T-cell (primary cell): ENCODE measurements around the gene ACAP3. TPM values are rescaled to one million over a fixed set of nuclear protein-coding genes. Genes with fewer than 3 reads are reported as not detected.
A peak's percentile ranks its signal among the peaks of the same experiment; 100 is the strongest.

ENCODE experiments used
- ATAC-seq, 4 experiments: fragments of 200-7000 bp in 3 of 4; fragments of 150-1000 bp in 1 of 4; cut with Tn5 transposase; replicated peaks in 1 of 4; 1 replicate in 3 of 4; 2 replicates in 1 of 4; pipeline ENCODE4 v1.10.0; 2021; ENCODE audit warnings: moderate library complexity in 3 of 4, mild to moderate bottlenecking in 2 of 4, moderate number of reproducible peaks in 1 of 4
- CTCF ChIA-PET, 2 donors: fragments of 300-600 bp; sonication (Branson Sonifier 250); formaldehyde crosslinking; loops; one replicate each; lab custom pipeline; 2022; ENCODE audit warnings: antibody characterized with exemption in 2 of 2; lab: Charles Lee
- POLR2A ChIA-PET, 2 donors: fragments of 300-600 bp; sonication (Branson Sonifier 250); formaldehyde crosslinking; loops; one replicate each; lab custom pipeline; 2022; ENCODE audit warnings: antibody characterized with exemption in 2 of 2; lab: Charles Lee
- DNase-seq, 35 experiments: peaks; one replicate each; pipeline versions ENCODE4 v3.0.0 to v3.0.0-alpha.2; 2013 to 2023
- H3K27ac ChIP-seq: one replicate; pipeline ENCODE4 v1.5.1; 2013; ENCODE audit warnings: low read length
- H3K27me3 ChIP-seq, 2 experiments: replicated peaks in 1 of 2; 1 replicate in 1 of 2; 2 replicates in 1 of 2; pipeline versions ENCODE4 v1.6.1 to v1.7.0; 2013; ENCODE audit warnings: low read length in 1 of 2, mixed read lengths in 1 of 2; ENCODE audit not compliant: control insufficient read depth in 2 of 2, insufficient read depth in 2 of 2; ENCODE audit errors: extremely low read depth in 1 of 2
- H3K36me3 ChIP-seq, 2 donors: 1 replicate in 1 of 2; 2 replicates in 1 of 2; pipeline versions ENCODE4 v1.6.1 to v1.7.0; 2013; ENCODE audit warnings: low read length in 1 of 2; ENCODE audit not compliant: control insufficient read depth in 2 of 2, insufficient read depth in 1 of 2; ENCODE audit errors: extremely low read depth in 1 of 2
- H3K4me1 ChIP-seq, 2 experiments: 1 replicate in 1 of 2; 2 replicates in 1 of 2; pipeline versions ENCODE4 v1.6.1 to v1.7.0; 2013; ENCODE audit warnings: low read length in 2 of 2, mixed read lengths in 1 of 2; ENCODE audit not compliant: insufficient read depth in 2 of 2, control insufficient read depth in 1 of 2; ENCODE audit errors: extremely low read depth in 1 of 2
- H3K4me3 ChIP-seq, 2 donors: 1 replicate in 1 of 2; 2 replicates in 1 of 2; pipeline versions ENCODE4 v1.5.1 to v1.7.0; 2013; ENCODE audit warnings: mild to moderate bottlenecking in 2 of 2, low read length in 1 of 2, moderate library complexity in 1 of 2; ENCODE audit not compliant: control insufficient read depth in 1 of 2; ENCODE audit errors: extremely low read depth in 1 of 2
- H3K9me3 ChIP-seq: 2 replicates; pipeline ENCODE4 v1.7.0; 2013
- H3K27ac Mint-ChIP-seq, 2 donors: one replicate each; pipeline ENCODE4 v1.8.0; 2020 to 2021; ENCODE audit warnings: mild to moderate bottlenecking in 2 of 2, mixed read lengths in 2 of 2
- H3K27me3 Mint-ChIP-seq, 2 donors: one replicate each; pipeline ENCODE4 v1.8.0; 2021 to 2022; ENCODE audit warnings: mixed read lengths in 2 of 2
- H3K36me3 Mint-ChIP-seq: one replicate; pipeline ENCODE4 v1.8.0; 2021; ENCODE audit warnings: mixed read lengths
- H3K4me1 Mint-ChIP-seq, 3 donors: one replicate each; pipeline ENCODE4 v1.8.0; 2020 to 2022; ENCODE audit warnings: mixed read lengths in 3 of 3, mild to moderate bottlenecking in 1 of 3
- H3K4me3 Mint-ChIP-seq, 3 donors: one replicate each; pipeline ENCODE4 v1.8.0; 2020 to 2022; ENCODE audit warnings: mild to moderate bottlenecking in 3 of 3, mixed read lengths in 3 of 3, moderate library complexity in 3 of 3
- H3K9me3 Mint-ChIP-seq, 3 donors: one replicate each; pipeline ENCODE4 v1.8.0; 2020 to 2022; ENCODE audit warnings: mixed read lengths in 3 of 3
- WGBS: methylation state at CpG from one replicate; pipeline ENCODE4 v1.1.5; 2013; ENCODE audit warnings: missing lambda C conversion rate; ENCODE audit not compliant: insufficient coverage; 5-methylcytosine and 5-hydroxymethylcytosine counted together
- total RNA-seq, 35 experiments: library from RNA in 6 of 35; stranded (reverse) in 6 of 35; fragments of 120-200 nt in 1 of 35; gene quantifications; one replicate each; pipeline versions ENCODE4 v1.2.1 to v1.2.4 and lab custom pipeline; 2013 to 2026

The ACAP3 gene, protein sequence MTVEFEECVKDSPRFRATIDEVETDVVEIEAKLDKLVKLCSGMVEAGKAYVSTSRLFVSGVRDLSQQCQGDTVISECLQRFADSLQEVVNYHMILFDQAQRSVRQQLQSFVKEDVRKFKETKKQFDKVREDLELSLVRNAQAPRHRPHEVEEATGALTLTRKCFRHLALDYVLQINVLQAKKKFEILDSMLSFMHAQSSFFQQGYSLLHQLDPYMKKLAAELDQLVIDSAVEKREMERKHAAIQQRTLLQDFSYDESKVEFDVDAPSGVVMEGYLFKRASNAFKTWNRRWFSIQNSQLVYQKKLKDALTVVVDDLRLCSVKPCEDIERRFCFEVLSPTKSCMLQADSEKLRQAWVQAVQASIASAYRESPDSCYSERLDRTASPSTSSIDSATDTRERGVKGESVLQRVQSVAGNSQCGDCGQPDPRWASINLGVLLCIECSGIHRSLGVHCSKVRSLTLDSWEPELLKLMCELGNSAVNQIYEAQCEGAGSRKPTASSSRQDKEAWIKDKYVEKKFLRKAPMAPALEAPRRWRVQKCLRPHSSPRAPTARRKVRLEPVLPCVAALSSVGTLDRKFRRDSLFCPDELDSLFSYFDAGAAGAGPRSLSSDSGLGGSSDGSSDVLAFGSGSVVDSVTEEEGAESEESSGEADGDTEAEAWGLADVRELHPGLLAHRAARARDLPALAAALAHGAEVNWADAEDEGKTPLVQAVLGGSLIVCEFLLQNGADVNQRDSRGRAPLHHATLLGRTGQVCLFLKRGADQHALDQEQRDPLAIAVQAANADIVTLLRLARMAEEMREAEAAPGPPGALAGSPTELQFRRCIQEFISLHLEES
- total RNA-seq = 100 to 1,000 TPM in 2 of 5 donors, 10 to 100 TPM in 3; 63.0 to 107 (median 99.8) TPM
- 17.9 TPM for total RNA-seq (2013)
- 36.7 to 112 (median 75.5) reads per million in 29 experiments for total RNA-seq (lab: John Stamatoyannopoulos, UW)

DNA sequence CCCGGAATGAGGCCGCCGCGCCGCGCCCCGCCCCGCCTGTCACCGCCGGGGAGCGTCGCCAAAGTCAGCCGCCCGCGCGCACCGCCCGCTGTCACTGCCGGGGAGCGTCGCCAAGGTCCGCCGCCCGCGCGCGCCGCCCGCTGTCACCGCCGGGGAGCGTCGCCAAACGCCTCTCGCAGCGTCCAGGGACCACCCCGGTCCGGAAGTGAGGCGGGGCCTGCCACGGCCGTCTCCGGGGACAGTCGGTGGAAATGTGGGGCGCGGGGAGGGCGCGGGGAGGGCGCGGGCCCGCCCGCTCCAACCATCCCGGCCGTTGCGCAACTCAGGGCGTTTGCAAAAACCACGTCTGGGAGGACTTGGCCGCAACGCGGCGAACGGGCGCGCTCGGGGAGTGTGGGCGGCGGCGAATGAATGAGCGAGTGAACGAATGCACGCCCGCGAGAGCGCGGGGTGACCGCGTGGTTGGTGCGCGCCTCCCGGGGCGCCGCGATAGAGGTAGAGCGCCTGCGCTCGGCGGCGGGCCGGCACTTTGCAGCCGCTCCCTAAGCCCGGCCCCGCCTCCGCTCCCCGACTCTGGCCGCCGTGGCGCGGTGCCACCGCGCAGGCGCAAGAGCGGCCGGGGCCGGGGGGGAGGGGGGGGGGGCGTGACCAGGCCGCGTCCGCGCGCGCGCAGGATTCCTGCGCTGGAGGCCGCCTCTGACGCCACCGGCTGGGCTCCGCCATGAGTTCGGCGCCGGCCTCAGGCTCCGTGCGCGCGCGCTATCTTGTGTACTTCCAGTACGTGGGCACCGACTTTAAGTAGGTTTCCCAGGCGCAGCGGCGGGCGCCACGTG is at the start of gene ACAP3, which contains the start of gene PUSL1:
Gene ACAP3 (minus strand): TSS at position 8 of the 833 bp plus-strand sequence. CDS start 115 bp downstream, outside the sequence.
Gene PUSL1 (plus strand): TSS at position 675 of the 833 bp plus-strand sequence. CDS start 47 bp downstream, at position 722.
- Histone ChIP-seq H3K36me3 (peaks cover 9 to 21% of the 10 kb centered on the region in 2 donors), H3K27ac (peak within 1 kb of the TSS; percentile 74), H3K4me1 (peaks cover 22 to 50% of the 10 kb centered on the region in 2 experiments), H3K27me3 (no peaks in the 10 kb centered on the region), H3K4me3 (peak within 1 kb of the TSS; percentile 69 to 75), H3K9me3 (no peaks in the 10 kb centered on the region)
- DNase-seq (peak; percentile 80 to 95 (median 87)), ATAC-seq (peak; percentile 72 to 79 (median 75))
- POLR2A ChIA-PET = no interaction called here
- WGBS = 1% methylated on average over 96 of the region's 131 CpGs
- H3K4me1 Mint-ChIP-seq = peaks cover 21 to 31% (median 24%) of the 10 kb centered on the region in 3 donors
- no peaks in the 10 kb centered on the region for H3K36me3 Mint-ChIP-seq
- H3K4me3 Mint-ChIP-seq = peak within 1 kb of the TSS; percentile 80 to 88 (median 86)
- CTCF ChIA-PET = no interaction called here
- H3K9me3 Mint-ChIP-seq = no peaks in the 10 kb centered on the region
- peak within 1 kb of the TSS; percentile 83 to 91 for H3K27ac Mint-ChIP-seq
- H3K27me3 Mint-ChIP-seq = no peaks in the 10 kb centered on the region

DNA sequence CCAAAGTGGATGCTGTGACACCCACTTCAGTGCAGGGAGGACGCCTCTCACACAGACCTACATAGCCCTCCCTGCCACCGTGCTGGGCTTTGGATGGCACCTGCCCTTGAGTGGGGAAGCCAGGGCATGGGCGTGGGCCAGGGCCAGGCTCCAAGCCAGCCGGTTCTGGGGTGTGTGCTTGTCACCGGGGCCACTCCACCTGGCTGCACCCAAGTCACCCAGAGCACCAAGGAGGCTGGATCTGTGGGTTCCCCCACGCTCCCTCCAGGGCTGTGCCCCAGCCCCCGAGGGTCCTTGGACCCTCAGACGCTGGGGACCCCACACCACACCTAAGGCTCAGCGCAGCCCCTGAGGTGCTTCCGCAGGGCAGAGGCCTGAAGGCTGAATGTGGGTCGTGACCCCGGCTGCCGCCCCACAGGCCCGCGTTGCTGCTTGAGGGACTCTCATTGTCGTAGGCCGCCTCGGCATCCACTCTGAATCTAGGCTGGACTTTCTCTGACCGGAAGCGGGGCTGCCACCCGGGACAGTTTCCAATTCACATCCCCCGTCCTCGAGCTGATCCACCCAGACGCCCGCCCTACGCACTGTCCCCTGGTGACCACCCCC is 49.2 kb upstream of the ACAP3 start:
- Histone ChIP-seq H3K9me3 (no peaks in the 10 kb centered on the region), H3K27ac (no peak overlapping the region), H3K36me3 (no peaks in the 10 kb centered on the region), H3K27me3 (peaks cover 0 to 83% of the 10 kb centered on the region in 2 experiments), H3K4me1 (peaks cover 11 to 59% of the 10 kb centered on the region in 2 experiments), H3K4me3 (no peak overlapping the region)
- ChIA-PET CTCF (no interaction called here), POLR2A (no interaction called here)
- DNase-seq (no peak), ATAC-seq (no peak)
- H3K27ac Mint-ChIP-seq = no peak overlapping the region
- no peaks in the 10 kb centered on the region for H3K9me3 Mint-ChIP-seq
- peaks cover 18 to 36% (median 22%) of the 10 kb centered on the region in 3 donors for H3K4me1 Mint-ChIP-seq
- H3K4me3 Mint-ChIP-seq = peak overlapping the region in 1 of 3 donors; percentile 16
- H3K36me3 Mint-ChIP-seq = no peaks in the 10 kb centered on the region
- peaks cover 7 to 35% of the 10 kb centered on the region in 2 donors for H3K27me3 Mint-ChIP-seq
- WGBS = 74% methylated on average over 26 of the region's 26 CpGs

DNA sequence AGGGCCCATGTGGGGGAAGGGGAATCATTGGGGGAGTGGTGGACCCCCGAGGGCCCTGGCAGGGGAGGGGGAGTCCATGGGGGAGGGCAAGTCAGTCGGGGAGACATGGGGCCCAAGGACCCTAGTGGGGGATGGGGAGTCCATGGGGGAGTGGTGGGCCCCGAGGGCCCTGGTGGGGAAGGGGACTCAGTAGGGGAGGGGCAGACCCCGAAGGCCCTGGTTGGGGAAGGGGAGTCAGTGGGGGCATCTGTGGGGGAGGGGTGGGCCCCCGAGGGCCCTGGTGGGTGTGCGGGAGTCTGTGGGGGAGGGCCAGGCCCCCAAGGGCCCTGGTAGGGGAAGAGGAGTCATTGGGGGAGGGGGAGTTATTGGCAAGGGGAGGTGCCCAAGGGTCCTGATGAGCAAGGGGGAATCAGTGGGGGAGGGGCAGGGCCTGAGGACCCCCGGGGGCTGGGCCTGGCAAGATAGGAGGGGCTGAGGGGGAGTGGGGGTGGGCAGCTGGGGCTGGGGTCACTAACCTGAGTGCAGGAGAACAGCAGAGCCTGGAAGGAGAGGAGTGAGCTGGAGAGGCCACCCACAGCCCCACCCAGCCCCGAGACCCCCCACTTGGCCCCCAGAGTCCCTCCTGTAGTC is 48.6 kb upstream of the ACAP3 start:
- no peak overlapping the region for H3K4me3 ChIP-seq
- peaks cover 11 to 65% of the 10 kb centered on the region in 2 experiments for H3K4me1 ChIP-seq
- peaks cover 18 to 36% (median 22%) of the 10 kb centered on the region in 3 donors for H3K4me1 Mint-ChIP-seq
- ATAC-seq (no peak), DNase-seq (no peak)
- H3K27me3 Mint-ChIP-seq = peaks cover 7 to 35% of the 10 kb centered on the region in 2 donors
- peaks cover 0 to 86% of the 10 kb centered on the region in 2 experiments for H3K27me3 ChIP-seq
- no peaks in the 10 kb centered on the region for H3K9me3 ChIP-seq
- H3K36me3 ChIP-seq = no peaks in the 10 kb centered on the region
- CTCF ChIA-PET = no interaction called here
- no peaks in the 10 kb centered on the region for H3K9me3 Mint-ChIP-seq
- 59% methylated on average over 6 of the region's 8 CpGs for WGBS
- no peaks in the 10 kb centered on the region for H3K36me3 Mint-ChIP-seq
- H3K27ac ChIP-seq = no peak overlapping the region
- H3K27ac Mint-ChIP-seq = no peak overlapping the region
- POLR2A ChIA-PET = no interaction called here
- no peak overlapping the region for H3K4me3 Mint-ChIP-seq

DNA sequence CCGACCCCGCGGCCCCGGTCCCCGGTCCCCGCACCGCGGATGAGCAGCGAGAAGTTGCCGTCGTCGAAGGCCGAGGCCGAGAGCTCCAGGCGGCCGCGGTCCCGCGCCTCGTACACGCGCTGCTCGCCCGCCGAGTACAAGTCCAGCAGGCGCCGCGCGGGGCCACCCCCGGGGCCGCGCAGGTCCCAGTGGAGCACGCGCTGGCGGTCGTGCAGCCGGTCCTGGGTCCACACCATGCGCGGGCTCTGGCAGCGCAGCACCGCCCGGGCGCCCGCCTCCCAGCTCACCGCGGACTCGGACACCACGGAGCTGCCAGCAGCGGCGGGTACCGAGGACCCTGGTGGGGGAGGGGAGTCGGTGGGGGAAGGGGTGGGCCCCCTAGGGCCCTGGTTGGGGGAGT is 47.7 kb upstream of the ACAP3 start:
- POLR2A ChIA-PET = interaction anchor here in 1 of 2 donors (0.6 kb wide), 1 partner anchor 32 kb away, joined by 5 read pairs; no protein-coding TSS in a partner anchor

More for the DNA sequence above, 47.7 kb upstream of the ACAP3 start:
- CTCF ChIA-PET = no interaction called here
- peaks cover 0 to 79% of the 10 kb centered on the region in 2 experiments for H3K27me3 ChIP-seq
- no peak overlapping the region for H3K27ac ChIP-seq
- no peaks in the 10 kb centered on the region for H3K36me3 ChIP-seq
- ATAC-seq = peak in 2 of 4 experiments; percentile 5 to 14
- Mint-ChIP-seq H3K9me3 (no peaks in the 10 kb centered on the region), H3K4me1 (peaks cover 18 to 33% (median 22%) of the 10 kb centered on the region in 3 donors), H3K27ac (no peak overlapping the region), H3K36me3 (no peaks in the 10 kb centered on the region), H3K27me3 (peaks cover 7 to 31% of the 10 kb centered on the region in 2 donors), H3K4me3 (no peak overlapping the region)
- peaks cover 11 to 63% of the 10 kb centered on the region in 2 experiments for H3K4me1 ChIP-seq
- no peak overlapping the region for H3K4me3 ChIP-seq
- H3K9me3 ChIP-seq = no peaks in the 10 kb centered on the region
- DNase-seq = no peak
- 4% methylated on average over 40 of the region's 52 CpGs for WGBS
